ENCODE data around the gene UBAC1.

- TF ChIP-seq CTCF (conservative IDR thresholded peaks at IDR 0.05) (no peak), ZFX (IDR thresholded peaks at IDR 0.05) (no peak)
These were observed 880 bp upstream of the UBAC1 start for GRCh38 chr9:135961811-135962695.
